ENCODE data around the gene GTF2IRD2. TPM values are rescaled to one million over a fixed set of nuclear protein-coding genes. Genes with fewer than 3 reads are reported as not detected.
"Not testable (repeated sequence)": the region's sequence is repeated elsewhere in the genome, so short reads cannot be mapped to it uniquely, and the experiment has no call there.

The GTF2IRD2 gene
- total and polyA plus RNA-seq, 2 of the 4 experiments (the other 2 are of a cell fraction) = 2.9 to 5.2 TPM

- H4K91ac ChIP-seq (ENCODE audit: insufficient read depth, low read depth, low read length); H2BK20ac ChIP-seq (ENCODE audit: low read depth, low read length); H3K9ac ChIP-seq (ENCODE audit: low read depth, low read length); dilution Hi-C loops (cut with HindIII; ENCODE audit: low sequenced_read_pairs, unreplicated experiment); H2AK9ac ChIP-seq (replicated peaks; ENCODE audit: low read depth, low read length, poor library complexity); H3K4me2 ChIP-seq (ENCODE audit: low read depth, low read length); H4K5ac ChIP-seq (ENCODE audit: low read depth, low read length); H3K14ac ChIP-seq (replicated peaks; ENCODE audit: low read depth, low read length); H2AFZ ChIP-seq (replicated peaks; ENCODE audit: low read length, poor library complexity); intact Hi-C loops (cut with micrococcal nuclease); H4K20me1 ChIP-seq (ENCODE audit: insufficient read depth, low read length); H3K9me3 ChIP-seq (ENCODE audit: control insufficient read depth, insufficient read depth, low read length); H2BK120ac ChIP-seq (ENCODE audit: low read depth, low read length); H3K27ac ChIP-seq (ENCODE audit: insufficient read depth, low read length); in situ Hi-C loops (cut with MboI; ENCODE audit: low sequenced_read_pairs); H2AK5ac ChIP-seq (ENCODE audit: low read depth, low read length); H3K9me1 ChIP-seq (ENCODE audit: insufficient read depth, low read length); H3K4me3 ChIP-seq (ENCODE audit: insufficient read depth, low read depth, low read length); H3K27me3 ChIP-seq (ENCODE audit: control insufficient read depth, insufficient read depth, low read length); BruUV-seq (replicated peaks); H2BK5ac ChIP-seq (ENCODE audit: low read depth, low read length, poor library complexity, severe bottlenecking); DNase-seq; ATAC-seq (ENCODE audit: low read depth); H3K18ac ChIP-seq (ENCODE audit: low read depth, low read length); H3K23ac ChIP-seq (ENCODE audit: low read depth, low read length); H4K8ac ChIP-seq (ENCODE audit: low read depth in 2 of 2, low read length in 2 of 2); POLR2A ChIA-PET (ENCODE audit: unreplicated experiment); H3K4me1 ChIP-seq (ENCODE audit: control insufficient read depth, insufficient read depth, low read length); H3K4ac ChIP-seq (ENCODE audit: low read depth, low read length); H3K36me3 ChIP-seq (ENCODE audit: control insufficient read depth, insufficient read depth, low read length); H2BK15ac ChIP-seq (ENCODE audit: low read depth, low read length); H3K56ac ChIP-seq (ENCODE audit: extremely low read depth, insufficient read depth, low read length); CTCF ChIA-PET; H3K79me1 ChIP-seq (ENCODE audit: low read depth in 1 of 2, low read length in 2 of 2): not testable (repeated sequence)
- no CpG with 5 or more reads among the region's 4 CpGs for WGBS, 2 experiments (ENCODE audit: extremely low coverage in 2 of 2, insufficient read length in 1 of 2)
Measured at GRCh38 chr7:74829959-74830358, 21.4 kb downstream of the GTF2IRD2 start.

GRCh38 chr7:74821259-74821658 is 30.1 kb downstream of the GTF2IRD2 start:
- in situ Hi-C loops (cut with MboI; ENCODE audit: low sequenced_read_pairs); dilution Hi-C loops (cut with HindIII; ENCODE audit: low sequenced_read_pairs, unreplicated experiment); H3K18ac ChIP-seq (ENCODE audit: low read depth, low read length); H4K5ac ChIP-seq (ENCODE audit: low read depth, low read length); H3K23ac ChIP-seq (ENCODE audit: low read depth, low read length); H2AK5ac ChIP-seq (ENCODE audit: low read depth, low read length); ATAC-seq (ENCODE audit: low read depth); H3K27ac ChIP-seq (ENCODE audit: insufficient read depth, low read length); H3K4me3 ChIP-seq (ENCODE audit: insufficient read depth, low read depth, low read length); H2BK5ac ChIP-seq (ENCODE audit: low read depth, low read length, poor library complexity, severe bottlenecking); H2AFZ ChIP-seq (replicated peaks; ENCODE audit: low read length, poor library complexity); H3K14ac ChIP-seq (replicated peaks; ENCODE audit: low read depth, low read length); H3K4me2 ChIP-seq (ENCODE audit: low read depth, low read length); H3K27me3 ChIP-seq (ENCODE audit: control insufficient read depth, insufficient read depth, low read length); H3K4me1 ChIP-seq (ENCODE audit: control insufficient read depth, insufficient read depth, low read length); H3K56ac ChIP-seq (ENCODE audit: extremely low read depth, insufficient read depth, low read length); H3K4ac ChIP-seq (ENCODE audit: low read depth, low read length); H3K9ac ChIP-seq (ENCODE audit: low read depth, low read length); CTCF ChIA-PET; H2BK120ac ChIP-seq (ENCODE audit: low read depth, low read length); H3K9me1 ChIP-seq (ENCODE audit: insufficient read depth, low read length); H3K79me1 ChIP-seq (ENCODE audit: low read depth in 1 of 2, low read length in 2 of 2); H3K36me3 ChIP-seq (ENCODE audit: control insufficient read depth, insufficient read depth, low read length); H4K91ac ChIP-seq (ENCODE audit: insufficient read depth, low read depth, low read length); H4K8ac ChIP-seq (ENCODE audit: low read depth in 2 of 2, low read length in 2 of 2); H2AK9ac ChIP-seq (replicated peaks; ENCODE audit: low read depth, low read length, poor library complexity); H2BK20ac ChIP-seq (ENCODE audit: low read depth, low read length); H4K20me1 ChIP-seq (ENCODE audit: insufficient read depth, low read length); H2BK15ac ChIP-seq (ENCODE audit: low read depth, low read length); intact Hi-C loops (cut with micrococcal nuclease); H3K9me3 ChIP-seq (ENCODE audit: control insufficient read depth, insufficient read depth, low read length); BruUV-seq (replicated peaks); DNase-seq: not testable (repeated sequence)
- no CpG with 5 or more reads among the region's 5 CpGs for WGBS, 2 experiments (ENCODE audit: extremely low coverage in 2 of 2, insufficient read length in 1 of 2)
- POLR2A ChIA-PET (ENCODE audit: unreplicated experiment) = interaction anchor here (0.7 kb wide), 1 partner anchor 1192 kb away, joined by 7 read pairs; no protein-coding TSS in a partner anchor
